Measurements from ENCODE around the gene DNAH9. TPM values are rescaled to one million over a fixed set of nuclear protein-coding genes. Genes with fewer than 3 reads are reported as not detected.

The DNAH9 gene
- total RNA-seq, 6 experiments from 2014 or later = not detected

- Histone ChIP-seq H3K27ac (no peak overlapping the region), H3K9me3 (no peaks in the 10 kb centered on the region), H3K4me3 (no peak overlapping the region), H3K4me1 (no peaks in the 10 kb centered on the region), H3K27me3 (no peaks in the 10 kb centered on the region), H3K36me3 (no peaks in the 10 kb centered on the region)
- TF ChIP-seq CTCF (IDR thresholded peaks at IDR 0.05) = no peak
- no peak for TF ChIP-seq POLR2A (IDR thresholded peaks at IDR 0.05)
- no peak for ATAC-seq
- 58% methylated on average over 2 of the region's 18 CpGs for WGBS (ENCODE audit: insufficient coverage, low coverage, low lambda C conversion rate, missing lambda C conversion rate)
- DNase-seq = no peak
- intact Hi-C loops (cut with DNase I) = no loop called here
Observed at GRCh38 chr17:11639736-11640462, 41.6 kb downstream of the DNAH9 start.

- TF ChIP-seq CTCF (IDR thresholded peaks at IDR 0.05) = no peak
- no peak for TF ChIP-seq POLR2A (IDR thresholded peaks at IDR 0.05)
- Histone ChIP-seq H3K27me3 (no peaks in the 10 kb centered on the region), H3K4me1 (no peaks in the 10 kb centered on the region), H3K9me3 (no peaks in the 10 kb centered on the region), H3K36me3 (no peaks in the 10 kb centered on the region), H3K27ac (no peak overlapping the region), H3K4me3 (no peak overlapping the region)
- WGBS (ENCODE audit: insufficient coverage, low coverage, low lambda C conversion rate, missing lambda C conversion rate) = 100% methylated on average over 1 of the region's 2 CpGs
- ATAC-seq = no peak
- no peak for DNase-seq
- intact Hi-C loops (cut with DNase I) = no loop called here
Observed at GRCh38 chr17:11640463-11640814, 42.2 kb downstream of the DNAH9 start.

- Histone ChIP-seq H3K27ac (no peak overlapping the region), H3K4me3 (no peak overlapping the region), H3K4me1 (no peaks in the 10 kb centered on the region), H3K27me3 (no peaks in the 10 kb centered on the region), H3K9me3 (no peaks in the 10 kb centered on the region), H3K36me3 (no peaks in the 10 kb centered on the region)
- ATAC-seq = no peak
- intact Hi-C loops (cut with DNase I) = no loop called here
- 74% methylated on average over 5 of the region's 11 CpGs for WGBS (ENCODE audit: insufficient coverage, low coverage, low lambda C conversion rate, missing lambda C conversion rate)
- TF ChIP-seq POLR2A (IDR thresholded peaks at IDR 0.05) (no peak), CTCF (IDR thresholded peaks at IDR 0.05) (no peak)
- DNase-seq = no peak
Observed at GRCh38 chr17:11641521-11642275, 43.4 kb downstream of the DNAH9 start.

- no peaks in the 10 kb centered on the region for H3K4me1 ChIP-seq
- ATAC-seq (no peak), DNase-seq (no peak)
- TF ChIP-seq CTCF (IDR thresholded peaks at IDR 0.05) (no peak), POLR2A (IDR thresholded peaks at IDR 0.05) (no peak)
- H3K4me3 ChIP-seq = no peak overlapping the region
- H3K27ac ChIP-seq = no peak overlapping the region
- no peaks in the 10 kb centered on the region for H3K9me3 ChIP-seq
- H3K36me3 ChIP-seq = no peaks in the 10 kb centered on the region
- 60% methylated on average over 10 of the region's 10 CpGs for WGBS (ENCODE audit: insufficient coverage, low coverage, low lambda C conversion rate, missing lambda C conversion rate)
- no peaks in the 10 kb centered on the region for H3K27me3 ChIP-seq
- intact Hi-C loops (cut with DNase I) = no loop called here
Observed at GRCh38 chr17:11642655-11643054, 44.4 kb downstream of the DNAH9 start.

Data from right lobe of liver (tissue), 6 donors.